HG03064 (cell line): ENCODE results near the gene MYH11.

Experiments
- ATAC-seq: cut with Tn5 transposase; IDR thresholded peaks from one replicate; pipeline ENCODE4 v1.9.1; 2021; ENCODE audit warnings: low read depth; ENCODE audit not compliant: unreplicated experiment

MYH11 gene

GRCh38 chr16:15780805-15781204 lies 76.0 kb downstream of the MYH11 start:
- no peak for ATAC-seq

GRCh38 chr16:15779664-15780351 lies 77.0 kb downstream of the MYH11 start:
- no peak for ATAC-seq

- no peak for ATAC-seq
Measured at GRCh38 chr16:15778999-15779614, 77.7 kb downstream of the MYH11 start.

GRCh38 chr16:15778204-15778743 lies 78.6 kb downstream of the MYH11 start:
- no peak for ATAC-seq

- no peak for ATAC-seq
Measured at GRCh38 chr16:15777533-15778203, 79.2 kb downstream of the MYH11 start.

- ATAC-seq = no peak
Measured at GRCh38 chr16:15776572-15776971, 80.3 kb downstream of the MYH11 start.

GRCh38 chr16:15775663-15776304 lies 81.0 kb downstream of the MYH11 start:
- ATAC-seq = no peak

- no peak for ATAC-seq
Measured at GRCh38 chr16:15775209-15775608, 81.6 kb downstream of the MYH11 start.

- ATAC-seq = no peak
Measured at GRCh38 chr16:15773968-15774367, 82.9 kb downstream of the MYH11 start.

GRCh38 chr16:15772579-15773293 lies 84.1 kb downstream of the MYH11 start:
- ATAC-seq = no peak

GRCh38 chr16:15771694-15772093 lies 85.1 kb downstream of the MYH11 start:
- no peak for ATAC-seq

- no peak for ATAC-seq
Measured at GRCh38 chr16:15770512-15770911, 86.3 kb downstream of the MYH11 start.

- no peak for ATAC-seq
Measured at GRCh38 chr16:15770107-15770506, 86.7 kb downstream of the MYH11 start.

- no peak for ATAC-seq
Measured at GRCh38 chr16:15769239-15769638, 87.6 kb downstream of the MYH11 start.

GRCh38 chr16:15768201-15768600 lies 88.6 kb downstream of the MYH11 start:
- no peak for ATAC-seq

- ATAC-seq = no peak
Measured at GRCh38 chr16:15766918-15767317, 89.9 kb downstream of the MYH11 start.

- no peak for ATAC-seq
Measured at GRCh38 chr16:15765880-15766279, 90.9 kb downstream of the MYH11 start.

- no peak for ATAC-seq
Measured at GRCh38 chr16:15765116-15765515, 91.7 kb downstream of the MYH11 start.

- no peak for ATAC-seq
Measured at GRCh38 chr16:15764112-15764511, 92.7 kb downstream of the MYH11 start.

- ATAC-seq = no peak
Measured at GRCh38 chr16:15760129-15760528, 96.7 kb downstream of the MYH11 start.
